ENCODE results near the gene ETS1.

ETS1 gene

DNA sequence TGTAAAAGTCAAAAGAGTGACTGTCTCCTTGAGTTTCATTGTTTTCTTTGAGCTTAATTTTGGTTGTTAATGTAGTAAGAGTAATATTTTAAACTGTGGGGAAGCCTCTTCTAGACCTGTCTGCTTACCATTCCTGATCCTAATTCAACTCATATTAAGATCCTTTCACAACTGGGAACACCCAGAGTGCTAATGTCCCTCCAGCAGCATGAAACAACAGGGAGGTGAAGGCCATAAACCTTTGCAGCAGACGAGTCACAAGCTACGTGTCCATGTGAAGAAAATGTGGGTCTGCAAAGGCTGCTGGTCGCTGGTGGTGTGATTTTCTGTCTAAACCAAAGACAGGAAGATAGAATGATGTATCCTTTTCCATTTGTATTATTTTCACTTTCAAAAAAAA lies 152.5 kb downstream of the ETS1 start:
- Histone ChIP-seq H3K27me3 (ENCODE audit: insufficient read depth, poor library complexity, severe bottlenecking) (peaks cover 3% of the 10 kb centered on the region), H3K27ac (replicated peaks) (no peak overlapping the region), H3K4me3 (replicated peaks; ENCODE audit: insufficient read depth, low read length) (no peak overlapping the region)
- TF ChIP-seq, protein P1, sequence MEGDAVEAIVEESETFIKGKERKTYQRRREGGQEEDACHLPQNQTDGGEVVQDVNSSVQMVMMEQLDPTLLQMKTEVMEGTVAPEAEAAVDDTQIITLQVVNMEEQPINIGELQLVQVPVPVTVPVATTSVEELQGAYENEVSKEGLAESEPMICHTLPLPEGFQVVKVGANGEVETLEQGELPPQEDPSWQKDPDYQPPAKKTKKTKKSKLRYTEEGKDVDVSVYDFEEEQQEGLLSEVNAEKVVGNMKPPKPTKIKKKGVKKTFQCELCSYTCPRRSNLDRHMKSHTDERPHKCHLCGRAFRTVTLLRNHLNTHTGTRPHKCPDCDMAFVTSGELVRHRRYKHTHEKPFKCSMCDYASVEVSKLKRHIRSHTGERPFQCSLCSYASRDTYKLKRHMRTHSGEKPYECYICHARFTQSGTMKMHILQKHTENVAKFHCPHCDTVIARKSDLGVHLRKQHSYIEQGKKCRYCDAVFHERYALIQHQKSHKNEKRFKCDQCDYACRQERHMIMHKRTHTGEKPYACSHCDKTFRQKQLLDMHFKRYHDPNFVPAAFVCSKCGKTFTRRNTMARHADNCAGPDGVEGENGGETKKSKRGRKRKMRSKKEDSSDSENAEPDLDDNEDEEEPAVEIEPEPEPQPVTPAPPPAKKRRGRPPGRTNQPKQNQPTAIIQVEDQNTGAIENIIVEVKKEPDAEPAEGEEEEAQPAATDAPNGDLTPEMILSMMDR (IDR thresholded peaks at IDR 0.05; ENCODE audit: insufficient read depth, low read length): no peak
- no peak for TF ChIP-seq SPI1 (IDR thresholded peaks at IDR 0.05; ENCODE audit: borderline replicate concordance, low read depth)
- TF ChIP-seq POLR2AphosphoS5 (IDR thresholded peaks at IDR 0.05; ENCODE audit: low read depth): no peak
- no peak for TF ChIP-seq REST (IDR thresholded peaks at IDR 0.05; ENCODE audit: insufficient replicate concordance, low read depth)
- TF ChIP-seq GABPA (IDR thresholded peaks at IDR 0.05; ENCODE audit: low read depth): no peak
- DNase-seq (ENCODE audit: low read depth in 1 of 2, low spot score in 1 of 2): no peak

DNA sequence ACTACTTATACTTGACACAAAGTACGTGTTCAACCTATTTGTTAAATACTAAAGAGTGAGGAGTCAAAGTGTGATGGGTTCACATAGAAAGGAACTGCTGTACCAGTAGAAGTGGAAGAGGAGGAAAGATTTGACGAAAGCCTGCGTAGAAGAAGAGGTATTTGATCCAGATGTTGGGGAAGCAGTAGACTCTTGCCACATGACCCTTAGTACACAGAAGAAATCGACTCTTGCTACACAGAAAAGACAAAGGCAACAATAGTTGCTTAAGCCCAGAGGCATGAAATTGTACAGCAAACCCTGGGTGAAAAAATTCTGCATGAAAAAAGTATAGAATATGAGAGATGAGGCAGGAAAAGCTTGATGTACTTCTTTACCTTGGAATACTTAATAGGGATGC lies 152.9 kb downstream of the ETS1 start:
- no peak for TF ChIP-seq REST (IDR thresholded peaks at IDR 0.05; ENCODE audit: insufficient replicate concordance, low read depth)
- no peak for TF ChIP-seq SPI1 (IDR thresholded peaks at IDR 0.05; ENCODE audit: borderline replicate concordance, low read depth)
- TF ChIP-seq, protein P1 (IDR thresholded peaks at IDR 0.05; ENCODE audit: insufficient read depth, low read length): no peak
- TF ChIP-seq POLR2AphosphoS5 (IDR thresholded peaks at IDR 0.05; ENCODE audit: low read depth): no peak
- TF ChIP-seq GABPA (IDR thresholded peaks at IDR 0.05; ENCODE audit: low read depth): no peak
- DNase-seq (ENCODE audit: low read depth in 1 of 2, low spot score in 1 of 2): no peak
- Histone ChIP-seq H3K27ac (replicated peaks) (no peak overlapping the region), H3K27me3 (ENCODE audit: insufficient read depth, poor library complexity, severe bottlenecking) (peaks cover 3% of the 10 kb centered on the region), H3K4me3 (replicated peaks; ENCODE audit: insufficient read depth, low read length) (no peak overlapping the region)

DNA sequence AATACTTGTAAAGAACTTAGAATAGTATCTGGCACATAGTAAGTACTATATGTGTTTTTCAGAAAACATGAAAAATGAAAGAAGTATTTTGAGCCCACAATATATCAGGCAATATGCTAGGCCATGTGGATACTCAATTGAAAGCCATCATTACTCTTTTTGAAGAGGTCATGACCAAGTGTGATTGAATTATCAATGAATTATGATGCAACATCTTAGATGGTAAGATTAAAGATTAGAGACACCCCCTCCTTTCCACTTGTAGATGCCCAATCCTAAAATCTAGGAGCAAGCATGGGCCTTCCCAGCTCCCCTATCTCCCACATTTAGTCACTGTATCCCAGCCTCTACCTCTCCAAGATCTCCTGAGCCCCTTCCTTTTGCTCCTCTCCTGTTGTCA lies 154.4 kb downstream of the ETS1 start:
- Histone ChIP-seq H3K4me3 (replicated peaks; ENCODE audit: insufficient read depth, low read length) (no peak overlapping the region), H3K27me3 (ENCODE audit: insufficient read depth, poor library complexity, severe bottlenecking) (peaks cover 3% of the 10 kb centered on the region), H3K27ac (replicated peaks) (no peak overlapping the region)
- DNase-seq (ENCODE audit: low read depth in 1 of 2, low spot score in 1 of 2): no peak
- TF ChIP-seq POLR2AphosphoS5 (IDR thresholded peaks at IDR 0.05; ENCODE audit: low read depth) (no peak), GABPA (IDR thresholded peaks at IDR 0.05; ENCODE audit: low read depth) (no peak), REST (IDR thresholded peaks at IDR 0.05; ENCODE audit: insufficient replicate concordance, low read depth) (no peak), SPI1 (IDR thresholded peaks at IDR 0.05; ENCODE audit: borderline replicate concordance, low read depth) (no peak)
- TF ChIP-seq, protein P1 (IDR thresholded peaks at IDR 0.05; ENCODE audit: insufficient read depth, low read length): no peak

Measured in HL-60 (cell line).